ENCODE measurements around the gene LDB2. TPM values are rescaled to one million over a fixed set of nuclear protein-coding genes. Genes with fewer than 3 reads are reported as not detected.

Gene LDB2
- total RNA-seq, 1 donor from 2014 or later, result not detected

DNA sequence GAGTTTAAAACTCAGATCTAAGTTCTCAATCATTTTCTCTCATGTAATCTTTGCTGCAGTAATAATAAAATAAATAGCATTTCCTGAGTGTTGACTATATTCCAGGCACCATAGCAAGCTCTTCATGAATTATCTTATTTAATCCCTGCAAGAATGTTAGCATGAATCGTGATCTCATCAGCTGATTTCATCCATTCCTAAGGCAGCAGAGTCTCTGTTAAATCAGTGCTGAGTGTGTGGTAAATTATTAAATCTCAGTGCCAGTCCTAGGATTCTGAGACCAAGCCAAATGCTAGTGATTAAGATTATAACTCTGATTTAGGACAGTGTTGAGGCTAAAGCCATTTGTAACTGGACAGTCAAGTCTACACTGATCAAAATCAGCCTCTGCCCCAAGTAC is 431.9 kb downstream of the LDB2 start:
- TF ChIP-seq, protein P1, sequence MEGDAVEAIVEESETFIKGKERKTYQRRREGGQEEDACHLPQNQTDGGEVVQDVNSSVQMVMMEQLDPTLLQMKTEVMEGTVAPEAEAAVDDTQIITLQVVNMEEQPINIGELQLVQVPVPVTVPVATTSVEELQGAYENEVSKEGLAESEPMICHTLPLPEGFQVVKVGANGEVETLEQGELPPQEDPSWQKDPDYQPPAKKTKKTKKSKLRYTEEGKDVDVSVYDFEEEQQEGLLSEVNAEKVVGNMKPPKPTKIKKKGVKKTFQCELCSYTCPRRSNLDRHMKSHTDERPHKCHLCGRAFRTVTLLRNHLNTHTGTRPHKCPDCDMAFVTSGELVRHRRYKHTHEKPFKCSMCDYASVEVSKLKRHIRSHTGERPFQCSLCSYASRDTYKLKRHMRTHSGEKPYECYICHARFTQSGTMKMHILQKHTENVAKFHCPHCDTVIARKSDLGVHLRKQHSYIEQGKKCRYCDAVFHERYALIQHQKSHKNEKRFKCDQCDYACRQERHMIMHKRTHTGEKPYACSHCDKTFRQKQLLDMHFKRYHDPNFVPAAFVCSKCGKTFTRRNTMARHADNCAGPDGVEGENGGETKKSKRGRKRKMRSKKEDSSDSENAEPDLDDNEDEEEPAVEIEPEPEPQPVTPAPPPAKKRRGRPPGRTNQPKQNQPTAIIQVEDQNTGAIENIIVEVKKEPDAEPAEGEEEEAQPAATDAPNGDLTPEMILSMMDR (IDR thresholded peaks at IDR 0.05; ENCODE audit: unreplicated experiment), result no peak
- Mint-ChIP-seq H3K4me1 (ENCODE audit: low read depth) (peaks cover 18% of the 10 kb centered on the region), H3K4me3 (ENCODE audit: low read depth) (no peak overlapping the region), H3K36me3 (ENCODE audit: insufficient read depth) (no peaks in the 10 kb centered on the region), H3K9me3 (ENCODE audit: low read depth) (no peaks in the 10 kb centered on the region), H3K27ac (no peak overlapping the region), H3K27me3 (no peaks in the 10 kb centered on the region)
- DNase-seq (ENCODE audit: low spot score, unreplicated experiment), result no peak

DNA sequence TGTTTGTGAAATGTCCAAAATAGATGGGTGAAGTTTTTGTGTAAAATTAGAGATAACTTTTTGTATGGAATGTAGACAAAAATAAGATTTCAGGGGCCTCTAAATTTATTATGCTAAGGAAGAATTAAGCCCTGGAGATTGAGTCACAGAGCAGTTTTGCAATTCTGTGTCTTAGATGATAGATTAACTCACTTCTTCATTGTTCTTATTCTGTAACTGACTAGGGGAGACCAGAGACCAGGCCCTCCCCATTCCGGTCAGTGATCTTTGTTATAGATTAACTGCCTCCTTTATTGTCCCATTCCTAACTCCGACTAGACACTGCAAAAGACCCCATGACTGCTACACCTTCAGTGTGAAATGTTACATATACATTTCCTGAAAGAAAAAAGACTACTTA is 433.8 kb downstream of the LDB2 start:
- Mint-ChIP-seq H3K4me3 (ENCODE audit: low read depth) (no peak overlapping the region), H3K9me3 (ENCODE audit: low read depth) (no peaks in the 10 kb centered on the region), H3K27me3 (no peaks in the 10 kb centered on the region), H3K27ac (no peak overlapping the region), H3K4me1 (ENCODE audit: low read depth) (peaks cover 18% of the 10 kb centered on the region), H3K36me3 (ENCODE audit: insufficient read depth) (no peaks in the 10 kb centered on the region)
- TF ChIP-seq, protein P1 (IDR thresholded peaks at IDR 0.05; ENCODE audit: unreplicated experiment), result no peak
- no peak for DNase-seq (ENCODE audit: low spot score, unreplicated experiment)

DNA sequence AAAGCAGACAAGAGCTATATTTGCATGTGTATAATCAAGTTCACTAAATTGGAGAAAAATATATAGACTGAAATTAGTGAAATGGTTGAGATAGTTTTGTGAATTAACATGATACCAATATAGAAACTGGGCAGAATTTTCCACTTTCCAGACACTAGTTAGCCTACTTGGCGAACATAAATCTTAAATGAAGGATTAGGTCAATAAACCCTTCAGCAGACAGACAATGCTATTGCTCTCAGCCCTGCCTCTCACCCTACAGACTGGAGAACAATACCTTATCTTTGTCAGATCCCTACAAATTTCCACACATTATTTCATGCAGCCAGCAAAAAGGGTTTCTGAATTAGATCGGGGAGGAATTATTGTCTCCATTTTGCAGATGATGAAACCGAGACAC is 435.8 kb downstream of the LDB2 start:
- no peaks in the 10 kb centered on the region for H3K9me3 Mint-ChIP-seq (ENCODE audit: low read depth)
- no peaks in the 10 kb centered on the region for H3K36me3 Mint-ChIP-seq (ENCODE audit: insufficient read depth)
- TF ChIP-seq, protein P1 (IDR thresholded peaks at IDR 0.05; ENCODE audit: unreplicated experiment), result no peak
- no peak for DNase-seq (ENCODE audit: low spot score, unreplicated experiment)
- no peak overlapping the region for H3K4me3 Mint-ChIP-seq (ENCODE audit: low read depth)
- H3K4me1 Mint-ChIP-seq (ENCODE audit: low read depth), result peaks cover 18% of the 10 kb centered on the region
- peaks cover 11% of the 10 kb centered on the region for H3K27me3 Mint-ChIP-seq
- no peak overlapping the region for H3K27ac Mint-ChIP-seq

DNA sequence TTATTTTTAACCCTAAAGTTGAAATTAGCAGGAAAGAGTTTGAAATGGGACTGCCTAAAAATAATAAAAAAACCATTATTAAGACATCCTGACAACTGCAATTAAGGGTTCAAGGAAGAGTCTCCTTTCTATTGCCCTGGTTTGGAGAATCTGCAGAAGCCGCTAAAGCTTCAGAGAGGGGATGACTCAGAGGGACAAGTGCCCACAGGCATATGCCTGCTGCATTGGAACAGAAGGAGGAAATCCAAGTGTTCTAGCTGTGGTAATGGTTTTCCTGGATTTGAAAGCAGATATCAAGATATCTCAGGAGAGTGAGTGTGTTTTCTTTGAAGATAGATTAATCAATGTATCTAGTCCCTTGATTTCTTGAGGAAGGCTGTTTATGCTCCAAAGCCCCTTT is 437.1 kb downstream of the LDB2 start:
- TF ChIP-seq, protein P1 (IDR thresholded peaks at IDR 0.05; ENCODE audit: unreplicated experiment), result no peak
- Mint-ChIP-seq H3K27ac (no peak overlapping the region), H3K4me1 (ENCODE audit: low read depth) (peaks cover 18% of the 10 kb centered on the region), H3K9me3 (ENCODE audit: low read depth) (no peaks in the 10 kb centered on the region), H3K36me3 (ENCODE audit: insufficient read depth) (no peaks in the 10 kb centered on the region), H3K4me3 (ENCODE audit: low read depth) (no peak overlapping the region), H3K27me3 (peaks cover 11% of the 10 kb centered on the region)
- no peak for DNase-seq (ENCODE audit: low spot score, unreplicated experiment)

DNA sequence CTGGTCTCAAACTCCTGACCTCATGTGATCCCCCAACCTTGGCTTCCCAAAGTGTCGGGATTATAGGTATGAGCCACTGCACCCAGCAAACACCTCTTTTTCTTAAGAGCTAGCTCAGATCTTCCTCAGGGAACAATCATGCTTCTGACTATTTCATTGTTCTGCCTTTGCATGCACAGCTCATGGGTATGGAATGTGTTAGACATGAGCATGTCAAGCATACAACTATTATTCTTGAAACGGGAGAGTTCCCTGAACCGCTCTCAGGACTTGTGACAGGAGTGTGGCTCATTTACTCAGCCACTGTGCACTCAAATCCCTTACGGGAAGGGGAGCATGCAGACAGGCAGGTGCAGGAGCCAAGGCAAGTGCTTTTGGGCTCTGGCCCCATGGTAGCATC is 440.5 kb downstream of the LDB2 start:
- Mint-ChIP-seq H3K27ac (peak overlapping the region; percentile 35), H3K4me3 (ENCODE audit: low read depth) (no peak overlapping the region), H3K27me3 (peaks cover 11% of the 10 kb centered on the region), H3K9me3 (ENCODE audit: low read depth) (no peaks in the 10 kb centered on the region), H3K36me3 (ENCODE audit: insufficient read depth) (no peaks in the 10 kb centered on the region), H3K4me1 (ENCODE audit: low read depth) (peaks cover 4% of the 10 kb centered on the region)
- no peak for DNase-seq (ENCODE audit: low spot score, unreplicated experiment)
- TF ChIP-seq, protein P1 (IDR thresholded peaks at IDR 0.05; ENCODE audit: unreplicated experiment), result no peak

All from progenitor cell of endocrine pancreas (in vitro differentiated cells).